ENCODE measurements around the gene NLGN1. TPM values are rescaled to one million over a fixed set of nuclear protein-coding genes. Genes with fewer than 3 reads are reported as not detected.
"Not testable (repeated sequence)": the region's sequence is repeated elsewhere in the genome, so short reads cannot be mapped to it uniquely, and the experiment has no call there.

Gene NLGN1
- total and polyA plus RNA-seq, 8 donors = 3.1 to 11.9 (median 8.0) TPM

DNA sequence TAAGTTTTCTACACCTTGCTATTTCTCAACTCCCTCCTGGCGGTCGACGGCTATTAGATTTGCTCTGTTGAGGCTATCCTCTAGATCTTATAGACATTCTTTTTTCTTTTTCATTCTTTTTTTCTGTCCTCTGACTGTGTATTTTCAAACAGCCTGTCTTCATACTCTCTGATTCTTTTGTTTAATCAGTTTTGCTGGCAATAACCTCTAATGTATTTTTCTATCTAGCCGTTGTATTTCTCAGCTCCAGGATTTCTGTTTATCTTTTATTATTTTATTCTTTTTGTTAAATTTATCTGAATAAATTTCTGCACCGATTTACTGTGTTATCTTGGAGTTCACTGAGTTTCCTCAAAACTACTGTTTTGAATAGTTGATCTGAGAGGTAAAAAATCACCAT is 31.5 kb downstream of the NLGN1 start:
- DNase-seq (no peak), ATAC-seq (no peak)
- Histone ChIP-seq H3K4me1 (no peaks in the 10 kb centered on the region), H3K36me3 (no peaks in the 10 kb centered on the region), H3K9me3 (peaks cover 0 to 14% of the 10 kb centered on the region in 2 donors), H3K27me3 (no peaks in the 10 kb centered on the region), H3K4me3 (no peak overlapping the region), H3K27ac (no peak overlapping the region)
- intact Hi-C loops (cut with DNase I) = no loop called here
- TF ChIP-seq, protein P1, sequence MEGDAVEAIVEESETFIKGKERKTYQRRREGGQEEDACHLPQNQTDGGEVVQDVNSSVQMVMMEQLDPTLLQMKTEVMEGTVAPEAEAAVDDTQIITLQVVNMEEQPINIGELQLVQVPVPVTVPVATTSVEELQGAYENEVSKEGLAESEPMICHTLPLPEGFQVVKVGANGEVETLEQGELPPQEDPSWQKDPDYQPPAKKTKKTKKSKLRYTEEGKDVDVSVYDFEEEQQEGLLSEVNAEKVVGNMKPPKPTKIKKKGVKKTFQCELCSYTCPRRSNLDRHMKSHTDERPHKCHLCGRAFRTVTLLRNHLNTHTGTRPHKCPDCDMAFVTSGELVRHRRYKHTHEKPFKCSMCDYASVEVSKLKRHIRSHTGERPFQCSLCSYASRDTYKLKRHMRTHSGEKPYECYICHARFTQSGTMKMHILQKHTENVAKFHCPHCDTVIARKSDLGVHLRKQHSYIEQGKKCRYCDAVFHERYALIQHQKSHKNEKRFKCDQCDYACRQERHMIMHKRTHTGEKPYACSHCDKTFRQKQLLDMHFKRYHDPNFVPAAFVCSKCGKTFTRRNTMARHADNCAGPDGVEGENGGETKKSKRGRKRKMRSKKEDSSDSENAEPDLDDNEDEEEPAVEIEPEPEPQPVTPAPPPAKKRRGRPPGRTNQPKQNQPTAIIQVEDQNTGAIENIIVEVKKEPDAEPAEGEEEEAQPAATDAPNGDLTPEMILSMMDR (IDR thresholded peaks at IDR 0.05) = no peak

GRCh38 chr3:173429527-173429926 is 32.0 kb downstream of the NLGN1 start:
- Histone ChIP-seq H3K27me3 (no peaks in the 10 kb centered on the region), H3K36me3 (no peaks in the 10 kb centered on the region), H3K9me3 (peaks cover 0 to 14% of the 10 kb centered on the region in 2 donors), H3K4me1 (no peaks in the 10 kb centered on the region), H3K4me3 (no peak overlapping the region), H3K27ac (no peak overlapping the region)
- intact Hi-C loops (cut with DNase I) = no loop called here
- no peak for ATAC-seq
- TF ChIP-seq, protein P1 (IDR thresholded peaks at IDR 0.05) = no peak
- no peak for DNase-seq

DNA sequence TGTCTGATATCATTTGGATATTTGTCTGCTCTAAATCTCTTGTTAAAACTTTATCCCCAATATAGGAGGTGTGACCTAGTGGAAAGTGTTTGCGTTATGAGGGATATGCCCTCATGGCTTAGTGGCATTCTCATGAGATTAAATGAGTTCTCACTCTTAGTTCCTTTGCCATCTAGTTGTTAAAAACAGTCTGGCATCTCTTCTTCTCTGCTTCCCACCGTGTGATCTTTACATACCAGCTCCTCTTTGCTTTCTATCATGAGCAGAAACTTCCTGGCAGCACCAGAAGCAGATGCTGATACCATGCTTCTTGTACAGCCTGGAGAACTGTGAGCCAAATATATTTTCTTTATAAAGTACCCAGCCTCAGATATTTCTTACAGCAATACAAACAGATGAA is 33.0 kb downstream of the NLGN1 start:
- Histone ChIP-seq H3K4me3 (no peak overlapping the region), H3K4me1 (no peaks in the 10 kb centered on the region), H3K27me3 (no peaks in the 10 kb centered on the region), H3K27ac (no peak overlapping the region), H3K9me3 (peaks cover 0 to 14% of the 10 kb centered on the region in 2 donors), H3K36me3 (no peaks in the 10 kb centered on the region)
- DNase-seq (no peak), ATAC-seq (no peak)
- intact Hi-C loops (cut with DNase I) = no loop called here
- TF ChIP-seq, protein P1 (IDR thresholded peaks at IDR 0.05) = no peak

- Histone ChIP-seq H3K4me1 (no peaks in the 10 kb centered on the region), H3K4me3 (no peak overlapping the region), H3K36me3 (no peaks in the 10 kb centered on the region), H3K27me3 (no peaks in the 10 kb centered on the region), H3K27ac (no peak overlapping the region), H3K9me3 (no peaks in the 10 kb centered on the region)
- TF ChIP-seq, protein P1 (IDR thresholded peaks at IDR 0.05) = no peak
- ATAC-seq = peak; percentile 72
- intact Hi-C loops (cut with DNase I) = no loop called here
- no peak for DNase-seq
These were observed 41.5 kb downstream of the NLGN1 start for GRCh38 chr3:173439004-173439403.

- Histone ChIP-seq H3K4me1 (no peaks in the 10 kb centered on the region), H3K9me3 (no peaks in the 10 kb centered on the region)
These were observed 43.0 kb downstream of the NLGN1 start for GRCh38 chr3:173440514-173440913.

GRCh38 chr3:173451561-173451960 is 54.0 kb downstream of the NLGN1 start:
- H3K9me3 ChIP-seq = peaks cover 0 to 23% of the 10 kb centered on the region in 2 donors
- not testable (repeated sequence) for ATAC-seq

More at GRCh38 chr3:173440514-173440913, 43.0 kb downstream of the NLGN1 start:
- H3K36me3 ChIP-seq = no peaks in the 10 kb centered on the region
- TF ChIP-seq, protein P1 (IDR thresholded peaks at IDR 0.05) = no peak
- intact Hi-C loops (cut with DNase I) = no loop called here
- ATAC-seq (no peak), DNase-seq (no peak)
- H3K27me3 ChIP-seq = no peaks in the 10 kb centered on the region
- no peak overlapping the region for H3K27ac ChIP-seq
- no peak overlapping the region for H3K4me3 ChIP-seq

More at GRCh38 chr3:173451561-173451960, 54.0 kb downstream of the NLGN1 start:
- H3K27me3 ChIP-seq; H3K4me1 ChIP-seq; intact Hi-C loops (cut with DNase I); H3K4me3 ChIP-seq; H3K36me3 ChIP-seq; H3K27ac ChIP-seq: not testable (repeated sequence)
- peak in 1 of 4 donors; percentile 67 for DNase-seq
